GM23338 (cell line): Measurements from ENCODE around the gene NAPB. TPM values are rescaled to one million over a fixed set of nuclear protein-coding genes. Genes with fewer than 3 reads are reported as not detected.
"Not testable (repeated sequence)": the region's sequence is repeated elsewhere in the genome, so short reads cannot be mapped to it uniquely, and the experiment has no call there.

Experiments used
- ATAC-seq: fragments of 200-7000 bp; cut with Tn5 transposase; 3 replicates; pipeline ENCODE4 v1.9.1; 2020
- DNase-seq: peaks from one replicate; pipeline ENCODE4 v3.0.0-alpha.2; 2015; ENCODE audit warnings: low spot score
- H2AFZ ChIP-seq: fragments of 200-600 bp; sonication (generic); 2 replicates; pipeline ENCODE4 v1.8.0; 2016; ENCODE audit warnings: antibody characterized with exemption, mild to moderate bottlenecking, moderate library complexity
- H3F3A ChIP-seq: fragments of 200-600 bp; sonication (generic); replicated peaks from 2 replicates; pipeline ENCODE4 v1.8.0; 2017; ENCODE audit warnings: antibody characterized with exemption, mixed run types, low read depth
- H3K27ac ChIP-seq: fragments of 200-600 bp; sonication (generic); 2 replicates; pipeline ENCODE4 v1.6.1; 2016; ENCODE audit warnings: low read depth
- H3K27me3 ChIP-seq: fragments of 200-600 bp; sonication (generic); 2 replicates; pipeline ENCODE4 v1.8.0; 2016; ENCODE audit warnings: mild to moderate bottlenecking, mixed run types, moderate library complexity; ENCODE audit not compliant: insufficient read depth
- H3K36me3 ChIP-seq: fragments of 200-600 bp; sonication (generic); 2 replicates; pipeline ENCODE4 v1.8.0; 2016; ENCODE audit warnings: mild to moderate bottlenecking; ENCODE audit not compliant: insufficient read depth
- H3K4me1 ChIP-seq: fragments of 200-600 bp; sonication (generic); 2 replicates; pipeline ENCODE4 v1.8.0; 2016; ENCODE audit warnings: mild to moderate bottlenecking, moderate library complexity; ENCODE audit not compliant: insufficient read depth
- H3K4me2 ChIP-seq: fragments of 200-600 bp; sonication (generic); 2 replicates; pipeline ENCODE4 v1.7.1; 2017; ENCODE audit warnings: mixed run types
- H3K4me3 ChIP-seq: fragments of 200-600 bp; sonication (generic); 2 replicates; pipeline ENCODE4 v1.6.1; 2016; ENCODE audit warnings: mixed run types
- H3K79me2 ChIP-seq: fragments of 200-600 bp; sonication (generic); replicated peaks from 2 replicates; pipeline ENCODE4 v1.8.0; 2017; ENCODE audit warnings: mild to moderate bottlenecking; ENCODE audit not compliant: insufficient read depth
- H3K9me2 ChIP-seq: fragments of 200-600 bp; sonication (generic); 2 replicates; pipeline ENCODE4 v1.8.0; 2017; ENCODE audit not compliant: insufficient read depth
- H4K20me1 ChIP-seq: fragments of 200-600 bp; sonication (generic); replicated peaks from 2 replicates; pipeline ENCODE4 v1.8.0; 2017; ENCODE audit warnings: mild to moderate bottlenecking; ENCODE audit not compliant: insufficient read depth
- H3K27ac Mint-ChIP-seq: 2 replicates; pipeline ENCODE4 v1.8.0; 2020; ENCODE audit warnings: inconsistent platforms, mild to moderate bottlenecking, moderate library complexity, mixed read lengths
- H3K27me3 Mint-ChIP-seq: 3 replicates; pipeline ENCODE4 v1.8.0; 2022; ENCODE audit warnings: low read depth, mild to moderate bottlenecking, moderate library complexity, mixed read lengths, inconsistent platforms; ENCODE audit not compliant: insufficient read depth, poor library complexity
- H3K36me3 Mint-ChIP-seq: 3 replicates; pipeline ENCODE4 v1.8.0; 2021; ENCODE audit warnings: low read depth, mild to moderate bottlenecking, inconsistent platforms, moderate library complexity, mixed read lengths
- H3K4me1 Mint-ChIP-seq: 3 replicates; pipeline ENCODE4 v1.8.0; 2020; ENCODE audit warnings: mild to moderate bottlenecking, inconsistent platforms, mixed read lengths
- H3K4me3 Mint-ChIP-seq: 3 replicates; pipeline ENCODE4 v1.8.0; 2021; ENCODE audit warnings: moderate library complexity, mild to moderate bottlenecking, inconsistent platforms, mixed read lengths
- H3K9me3 Mint-ChIP-seq: 3 replicates; pipeline ENCODE4 v1.8.0; 2020; ENCODE audit warnings: moderate library complexity, mild to moderate bottlenecking, inconsistent platforms, mixed read lengths
- CTCF ChIP-seq, 2 experiments: fragments of 200-600 bp in 1 of 2; sonication (generic) in 1 of 2; conservative IDR thresholded peaks; 2 replicates each; pipeline versions ENCODE4 v1.5.1 to v1.6.1; 2016 to 2017; ENCODE audit warnings: antibody characterized with exemption in 2 of 2, low read depth in 2 of 2, mild to moderate bottlenecking in 2 of 2, moderate library complexity in 1 of 2
- EZH2 ChIP-seq: fragments of 200-600 bp; sonication (generic); IDR thresholded peaks from one replicate; pipeline ENCODE4 v1.8.0; 2017; ENCODE audit warnings: antibody characterized with exemption, mild to moderate bottlenecking, low read depth; ENCODE audit not compliant: unreplicated experiment
- EZH2phosphoT487 ChIP-seq: fragments of 200-600 bp; sonication (generic); IDR thresholded peaks from one replicate; pipeline ENCODE4 v1.8.1; 2018; ENCODE audit warnings: antibody characterized with exemption; ENCODE audit not compliant: unreplicated experiment
- JUNB ChIP-seq: IDR thresholded peaks from one replicate; pipeline ENCODE4 v1.6.1; 2016; ENCODE audit warnings: antibody characterized with exemption; ENCODE audit not compliant: unreplicated experiment
- NANOG ChIP-seq: IDR thresholded peaks from 2 replicates; pipeline ENCODE4 v1.6.1; 2016; ENCODE audit warnings: antibody characterized with exemption, borderline replicate concordance
- ZNF331 ChIP-seq: fragments of 250-450 bp; sonication (Bioruptor Pico); IDR thresholded peaks from 2 replicates; pipeline ENCODE4 v1.5.0; 2020; ENCODE audit warnings: low read depth, mild to moderate bottlenecking, moderate library complexity
- ZNF462 ChIP-seq: fragments of 250-450 bp; sonication (Bioruptor Pico); IDR thresholded peaks from 2 replicates; pipeline ENCODE4 v1.5.0; 2020; ENCODE audit warnings: mild to moderate bottlenecking, moderate library complexity
- polyA plus RNA-seq: library from polyadenylated mRNA; unstranded; fragments of >200 nt; fragmentation: Nextera tagmentation; extraction: Ambion mirVana; gene quantifications from 2 replicates; pipeline ENCODE4 v1.2.1, GENCODE V29; 2016
- total RNA-seq: library from RNA; depleted of rRNA; stranded (reverse); fragments of >200 nt; shearing (Covaris generic); gene quantifications from 2 replicates; pipeline ENCODE4 v1.2.3, GENCODE V29; 2014

Gene NAPB
- total and polyA plus RNA-seq, 2 experiments from 2014 or later: 7.3 to 18.1 TPM

GRCh38 chr20:23348510-23348909 lies 72.8 kb downstream of the NAPB start:
- H3K27ac Mint-ChIP-seq, H3F3A ChIP-seq, H3K27me3 ChIP-seq, H3K36me3 ChIP-seq, H3K4me3 ChIP-seq, DNase-seq, H3K36me3 Mint-ChIP-seq, ATAC-seq, H3K9me3 Mint-ChIP-seq, H3K9me2 ChIP-seq, H3K27ac ChIP-seq: not testable (repeated sequence)
- Histone ChIP-seq H2AFZ (peak overlapping the region; percentile 32), H4K20me1 (peaks cover 12% of the 10 kb centered on the region; the same call in 1 of the 2 replicates), H3K4me1 (peaks cover 20% of the 10 kb centered on the region), H3K79me2 (peaks cover 28% of the 10 kb centered on the region), H3K4me2 (peak overlapping the region; percentile 77)
- Mint-ChIP-seq H3K27me3 (peaks cover 14% of the 10 kb centered on the region), H3K4me1 (peaks cover 22% of the 10 kb centered on the region), H3K4me3 (peak overlapping the region; percentile 56)

GRCh38 chr20:23347791-23348190 lies 73.5 kb downstream of the NAPB start:
- Mint-ChIP-seq H3K27ac (no peak overlapping the region), H3K36me3 (no peaks in the 10 kb centered on the region), H3K4me3 (no peak overlapping the region; the same call in 2 of the 3 replicates), H3K4me1 (peaks cover 22% of the 10 kb centered on the region), H3K27me3 (peaks cover 14% of the 10 kb centered on the region), H3K9me3 (peaks cover 7% of the 10 kb centered on the region; the same call in 1 of the 3 replicates)
- Histone ChIP-seq H3K27me3 (no peaks in the 10 kb centered on the region), H3K27ac (no peak overlapping the region), H3K4me1 (peaks cover 20% of the 10 kb centered on the region), H4K20me1 (peaks cover 12% of the 10 kb centered on the region; the same call in 1 of the 2 replicates), H3K9me2 (no peaks in the 10 kb centered on the region), H3K4me3 (no peak overlapping the region), H2AFZ (no peak overlapping the region), H3K4me2 (no peak overlapping the region), H3K36me3 (no peaks in the 10 kb centered on the region), H3K79me2 (peaks cover 20% of the 10 kb centered on the region), H3F3A (peaks cover 3% of the 10 kb centered on the region; the same call in 1 of the 2 replicates)
- ATAC-seq (no peak), DNase-seq (no peak)
- no peak for TF ChIP-seq EZH2phosphoT487
- no peak for TF ChIP-seq ZNF331 (CRISPR knock-in tag)
- TF ChIP-seq EZH2: no peak
- no peak for TF ChIP-seq JUNB

GRCh38 chr20:23346002-23346401 lies 75.3 kb downstream of the NAPB start:
- no peak overlapping the region for H3K27ac Mint-ChIP-seq
- DNase-seq (no peak), ATAC-seq (no peak)
- Histone ChIP-seq H3K4me2 (no peak overlapping the region), H3K36me3 (no peaks in the 10 kb centered on the region), H3F3A (peaks cover 3% of the 10 kb centered on the region; the same call in 1 of the 2 replicates), H3K79me2 (peaks cover 2% of the 10 kb centered on the region; the same call in 1 of the 2 replicates), H2AFZ (no peak overlapping the region), H3K27me3 (no peaks in the 10 kb centered on the region), H3K27ac (no peak overlapping the region), H3K4me1 (peaks cover 15% of the 10 kb centered on the region), H3K9me2 (no peaks in the 10 kb centered on the region), H3K4me3 (no peak overlapping the region), H4K20me1 (no peaks in the 10 kb centered on the region)
- no peak overlapping the region for H3K4me3 Mint-ChIP-seq
- TF ChIP-seq ZNF462 (CRISPR knock-in tag) (no peak), NANOG (no peak), CTCF (conservative IDR thresholded peaks at IDR 0.05; ENCODE audit: low read depth in 2 of 2) (no peak), ZNF331 (CRISPR knock-in tag) (no peak)
- H3K9me3 Mint-ChIP-seq: peaks cover 7% of the 10 kb centered on the region; the same call in 1 of the 3 replicates
- peaks cover 10% of the 10 kb centered on the region for H3K27me3 Mint-ChIP-seq
- no peaks in the 10 kb centered on the region for H3K36me3 Mint-ChIP-seq
- peaks cover 18% of the 10 kb centered on the region for H3K4me1 Mint-ChIP-seq
